Fibroblast of lung (primary cell): ENCODE results near the gene TMC3.

ENCODE experiments used
- EZH2 ChIP-seq: IDR thresholded peaks from 2 replicates; pipeline ENCODE4 v1.5.1; 2012; ENCODE audit warnings: low read length, control low read depth, mild to moderate bottlenecking; ENCODE audit errors: missing control alignments
- TF ChIP-seq, protein P1 (sequence below), 2 donors: IDR thresholded peaks in 1 of 2; conservative IDR thresholded peaks in 1 of 2; 1 replicate in 1 of 2; 2 replicates in 1 of 2; pipeline ENCODE4 v1.5.1; 2011 to 2012; ENCODE audit warnings: low read length in 2 of 2, control low read depth in 1 of 2, inconsistent platforms in 1 of 2, low read depth in 1 of 2, mild to moderate bottlenecking in 1 of 2

DNA sequence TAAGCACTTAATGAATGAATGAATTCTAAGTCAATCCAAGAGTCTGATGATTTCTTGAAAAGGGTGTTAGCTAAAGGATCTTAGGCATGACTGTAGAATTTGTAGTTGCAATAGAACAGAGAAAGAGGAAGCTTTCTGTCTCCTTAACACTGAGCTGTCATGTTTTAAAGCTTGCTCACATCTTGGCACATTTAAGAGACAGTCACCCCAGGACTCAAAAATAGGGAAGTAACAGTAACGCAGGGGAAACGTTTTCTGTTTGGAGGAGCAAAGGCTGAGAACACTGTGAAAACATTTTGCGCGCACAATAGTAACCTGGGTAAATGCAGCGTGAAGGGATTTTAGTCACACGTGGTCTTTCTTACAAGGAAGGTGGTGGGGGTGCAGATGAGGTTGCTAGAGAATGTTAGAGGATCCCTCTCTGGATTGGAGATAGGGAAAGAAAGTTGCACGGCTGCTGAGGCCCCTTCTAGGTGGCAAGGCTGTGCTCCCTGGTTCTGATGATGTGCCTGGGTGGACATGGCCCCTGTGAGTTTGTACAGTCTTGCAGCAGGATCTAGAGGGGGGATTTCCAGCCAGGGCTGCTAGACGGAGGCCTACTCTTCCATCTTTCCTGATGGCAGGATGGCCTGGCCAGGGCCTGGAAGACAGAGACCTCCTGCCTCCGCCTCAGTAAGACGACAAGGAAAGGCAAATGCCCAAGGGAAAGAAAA, 62.1 kb downstream of the TMC3 start:
- TF ChIP-seq, protein P1, sequence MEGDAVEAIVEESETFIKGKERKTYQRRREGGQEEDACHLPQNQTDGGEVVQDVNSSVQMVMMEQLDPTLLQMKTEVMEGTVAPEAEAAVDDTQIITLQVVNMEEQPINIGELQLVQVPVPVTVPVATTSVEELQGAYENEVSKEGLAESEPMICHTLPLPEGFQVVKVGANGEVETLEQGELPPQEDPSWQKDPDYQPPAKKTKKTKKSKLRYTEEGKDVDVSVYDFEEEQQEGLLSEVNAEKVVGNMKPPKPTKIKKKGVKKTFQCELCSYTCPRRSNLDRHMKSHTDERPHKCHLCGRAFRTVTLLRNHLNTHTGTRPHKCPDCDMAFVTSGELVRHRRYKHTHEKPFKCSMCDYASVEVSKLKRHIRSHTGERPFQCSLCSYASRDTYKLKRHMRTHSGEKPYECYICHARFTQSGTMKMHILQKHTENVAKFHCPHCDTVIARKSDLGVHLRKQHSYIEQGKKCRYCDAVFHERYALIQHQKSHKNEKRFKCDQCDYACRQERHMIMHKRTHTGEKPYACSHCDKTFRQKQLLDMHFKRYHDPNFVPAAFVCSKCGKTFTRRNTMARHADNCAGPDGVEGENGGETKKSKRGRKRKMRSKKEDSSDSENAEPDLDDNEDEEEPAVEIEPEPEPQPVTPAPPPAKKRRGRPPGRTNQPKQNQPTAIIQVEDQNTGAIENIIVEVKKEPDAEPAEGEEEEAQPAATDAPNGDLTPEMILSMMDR (conservative IDR thresholded peaks at IDR 0.05 in 1 of 2, IDR thresholded peaks at IDR 0.05 in 1 of 2; ENCODE audit: low read depth in 1 of 2, low read length in 2 of 2), result no peak
- no peak for TF ChIP-seq EZH2
